ENCODE measurements around the gene CCDC38. TPM values are rescaled to one million over a fixed set of nuclear protein-coding genes. Genes with fewer than 3 reads are reported as not detected.

The CCDC38 gene
- total and polyA plus RNA-seq, 7 experiments from 2014 or later, result 0.07 to 0.27 (median 0.08) TPM; not detected in 4

GRCh38 chr12:95820096-95820703 is 122.2 kb downstream of the CCDC38 start:
- Mint-ChIP-seq H3K9me3 (no peaks in the 10 kb centered on the region), H3K4me3 (no peak overlapping the region), H3K4me1 (no peaks in the 10 kb centered on the region), H3K36me3 (no peaks in the 10 kb centered on the region), H3K27me3 (peaks cover 11 to 30% (median 23%) of the 10 kb centered on the region in 5 donors), H3K27ac (no peak overlapping the region)
- Histone ChIP-seq H3K36me3 (ENCODE audit: control insufficient read depth in 2 of 3, insufficient read depth in 3 of 3, low read length in 3 of 3) (no peaks in the 10 kb centered on the region), H3K4me1 (ENCODE audit: control insufficient read depth in 2 of 2, insufficient read depth in 2 of 2, low read length in 2 of 2) (no peaks in the 10 kb centered on the region), H3K27ac (ENCODE audit: low read depth, low read length) (no peak overlapping the region), H3K4me3 (ENCODE audit: low read length) (no peak overlapping the region), H3K27me3 (ENCODE audit: control insufficient read depth in 2 of 2, insufficient read depth in 2 of 2, low read length in 2 of 2) (no peaks in the 10 kb centered on the region), H3K9me3 (ENCODE audit: control insufficient read depth in 2 of 3, low read length in 3 of 3) (no peaks in the 10 kb centered on the region)
- ChIA-PET POLR2A (no interaction called here), CTCF (no interaction called here)
- DNase-seq, result no peak
- intact Hi-C loops (cut with micrococcal nuclease), result loop anchor here in 1 of 2 donors (2.0 kb wide), 1 partner anchor 179 kb away; no protein-coding TSS in a partner anchor
- no peak for ATAC-seq

Other genes starting within 250 kb of the CCDC38 start
- under 1 TPM in 2 of 5 experiments, not detected in 3; 0.08 to 0.86 TPM for gene NTN4, start 151.8 kb downstream of the CCDC38 start, total RNA-seq
- not detected for gene NTN4, start 151.8 kb downstream of the CCDC38 start, polyA plus RNA-seq
- 10 to 100 TPM; 19.0 to 40.4 (median 21.7) TPM for gene SNRPF, start 83.7 kb downstream of the CCDC38 start, total RNA-seq
- gene SNRPF, start 83.7 kb downstream of the CCDC38 start, polyA plus RNA-seq, result 10 to 100 TPM; 24.6 to 71.1 TPM
- gene AMDHD1, start 717 bp upstream of the CCDC38 start, total RNA-seq, result 1 to 10 TPM in 3 of 5 experiments, under 1 TPM in 2; 0.66 to 2.4 (median 1.4) TPM
- gene AMDHD1, start 717 bp upstream of the CCDC38 start, polyA plus RNA-seq, result under 1 TPM; 0.32 to 0.41 TPM
- gene HAL, start 53.7 kb upstream of the CCDC38 start, total RNA-seq, result 1 to 10 TPM in 3 of 5 experiments, under 1 TPM in 2; 0.24 to 7.0 (median 1.1) TPM
- not detected for gene HAL, start 53.7 kb upstream of the CCDC38 start, polyA plus RNA-seq
- gene LTA4H, start 93.0 kb upstream of the CCDC38 start, total RNA-seq, result 100 to 1,000 TPM in 1 of 5 experiments, 10 to 100 TPM in 4; 52.5 to 151 (median 63.4) TPM
- gene LTA4H, start 93.0 kb upstream of the CCDC38 start, polyA plus RNA-seq, result 10 to 100 TPM; 80.9 to 82.9 TPM